Transverse colon (tissue), 4 donors: ENCODE measurements around the gene PTPRS.

Experiments
- CTCF ChIP-seq, 5 experiments: fragments of 200-600 bp in 3 of 5; fragments of 450-650 bp in 2 of 5; sonication (generic) in 3 of 5; IDR thresholded peaks; 1 replicate in 2 of 5; 2 replicates in 3 of 5; pipeline ENCODE4 v1.5.1; 2016 to 2017; ENCODE audit warnings: antibody characterized with exemption in 5 of 5, inconsistent platforms in 3 of 5, mild to moderate bottlenecking in 2 of 5, moderate library complexity in 1 of 5
- POLR2A ChIP-seq: fragments of 450-650 bp; IDR thresholded peaks from one replicate; pipeline ENCODE4 v1.6.1; 2016; ENCODE audit warnings: antibody characterized with exemption, mild to moderate bottlenecking, moderate library complexity
- POLR2AphosphoS5 ChIP-seq, 3 donors: sonication (generic); formaldehyde crosslinking; IDR thresholded peaks; one replicate each; pipeline ENCODE4 v1.6.1; 2016; ENCODE audit warnings: antibody characterized with exemption in 3 of 3

DNA sequence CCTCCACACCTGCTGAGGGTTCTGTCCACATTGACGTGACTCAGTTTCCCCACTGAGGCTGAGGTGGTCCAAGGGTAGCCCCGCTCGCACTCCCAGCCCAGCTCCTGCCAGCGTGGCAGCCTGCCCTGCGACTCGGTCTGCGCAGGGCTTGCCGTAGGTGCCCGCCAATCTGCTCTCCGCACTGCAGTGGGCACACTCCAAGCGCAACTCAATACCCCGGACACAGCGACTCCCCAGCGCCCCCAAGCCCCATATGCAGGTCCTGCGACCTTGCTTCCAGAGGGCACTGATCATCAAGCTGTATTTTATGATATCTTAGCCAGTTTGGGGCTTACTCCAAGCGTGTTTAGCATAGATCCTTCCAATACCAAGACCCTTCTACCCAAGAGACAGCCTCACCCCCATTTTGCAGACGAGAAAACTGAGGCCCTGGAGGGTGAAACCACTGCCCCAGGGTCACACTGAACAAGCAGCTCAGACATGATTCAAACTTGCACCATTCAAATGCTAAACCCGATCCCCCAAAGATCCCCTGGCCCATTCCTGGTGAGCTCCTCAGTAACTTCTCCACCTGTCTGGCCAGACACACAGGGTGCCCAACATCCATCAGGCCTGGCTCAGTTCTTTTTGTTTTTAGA, 13.5 kb downstream of the PTPRS start:
- TF ChIP-seq CTCF (IDR thresholded peaks at IDR 0.05) (no peak), POLR2AphosphoS5 (IDR thresholded peaks at IDR 0.05) (no peak), POLR2A (no peak)
